A549 (cell line): ENCODE measurements around the gene PNPO. TPM values are rescaled to one million over a fixed set of nuclear protein-coding genes. Genes with fewer than 3 reads are reported as not detected.

Source experiments
- ATAC-seq, 2 experiments: fragments of 200-7000 bp in 1 of 2; fragments of >200 bp in 1 of 2; cut with Nextera tagmentation in 1 of 2; cut with Tn5 transposase in 1 of 2; 3 replicates each; pipeline versions ENCODE4 v1.8.0 to v1.9.1; 2018 to 2020; ENCODE audit warnings: mild to moderate bottlenecking in 1 of 2, moderate library complexity in 1 of 2
- CTCF ChIA-PET: fragments of 300-600 bp; sonication (Branson Sonifier 250); formaldehyde crosslinking; extraction: SDS; loops from one replicate; lab custom pipeline; 2021; ENCODE audit warnings: antibody characterized with exemption, inconsistent platforms; lab: Yijun Ruan, JAX
- POLR2A ChIA-PET: fragments of 350-600 bp; formaldehyde crosslinking; extraction: SDS; loops from one replicate; lab custom pipeline; 2021; ENCODE audit warnings: antibody characterized with exemption, inconsistent platforms; lab: Yijun Ruan, JAX
- DNase-seq, 2 experiments: peaks; one replicate each; pipeline versions ENCODE4 v3.0.0 to v3.0.0-alpha.2; 2011 to 2016; ENCODE audit warnings: low read depth in 1 of 2, low spot score in 1 of 2
- FAIRE-seq: peaks from 2 replicates; lab custom pipeline; 2011; peaks lifted over from hg19 to GRCh38; lab: Jason Lieb, UNC
- H3K27ac ChIP-seq, 2 experiments: fragments of >200 bp; sonication (Bioruptor Twin); formaldehyde crosslinking; 3 replicates each; pipeline ENCODE4 v1.5.1; 2016 to 2017
- H3K4me1 ChIP-seq: fragments of >200 bp; sonication (Bioruptor Twin); formaldehyde crosslinking; 3 replicates; pipeline ENCODE4 v1.6.1; 2016
- H3K4me2 ChIP-seq: fragments of >200 bp; sonication (Bioruptor Twin); formaldehyde crosslinking; 3 replicates; pipeline ENCODE4 v1.6.1; 2016
- H3K4me3 ChIP-seq: fragments of >200 bp; sonication (Bioruptor Twin); formaldehyde crosslinking; 3 replicates; pipeline ENCODE4 v1.5.1; 2016
- H3K9me3 ChIP-seq: fragments of >200 bp; sonication (Bioruptor Twin); formaldehyde crosslinking; 3 replicates; pipeline ENCODE4 v1.6.1; 2016
- BHLHE40 ChIP-seq: IDR thresholded peaks from 2 replicates; pipeline ENCODE4 v1.6.1; 2012; ENCODE audit warnings: low read depth, low read length, inconsistent platforms
- CBX8 ChIP-seq: fragments of 200-600 bp; sonication (generic); IDR thresholded peaks from 2 replicates; pipeline ENCODE4 v1.6.1; 2016
- CEBPB ChIP-seq, 2 experiments: fragments of >200 bp in 1 of 2; sonication (Bioruptor Twin) in 1 of 2; formaldehyde crosslinking in 1 of 2; IDR thresholded peaks; 2 replicates each; pipeline ENCODE4 v1.6.1; 2012 to 2016
- EP300 ChIP-seq, 2 experiments: fragments of >200 bp; sonication (Bioruptor Twin); formaldehyde crosslinking; IDR thresholded peaks; 2 replicates in 1 of 2; 3 replicates in 1 of 2; pipeline ENCODE4 v1.6.1; 2016 to 2017
- ESRRA ChIP-seq: fragments of 150-350 bp; IDR thresholded peaks from 2 replicates; pipeline ENCODE4 v1.6.1; 2014; ENCODE audit warnings: mild to moderate bottlenecking, low read length, borderline replicate concordance
- FOSB ChIP-seq: fragments of 250-450 bp; sonication (Bioruptor Pico); IDR thresholded peaks from 2 replicates; pipeline ENCODE4 v1.5.0; 2020; ENCODE audit warnings: mild to moderate bottlenecking, moderate library complexity
- FOSL2 ChIP-seq, 2 experiments: fragments of 450-650 bp in 1 of 2; fragments of >200 bp in 1 of 2; sonication (Bioruptor Twin) in 1 of 2; formaldehyde crosslinking; IDR thresholded peaks; 2 replicates each; pipeline versions ENCODE4 v1.5.0 to v1.6.1; 2016 to 2020; ENCODE audit warnings: mild to moderate bottlenecking in 1 of 2, moderate library complexity in 1 of 2
- FOXS1 ChIP-seq: fragments of 250-450 bp; sonication (Bioruptor Pico); IDR thresholded peaks from 2 replicates; pipeline ENCODE4 v1.5.0; 2020; ENCODE audit warnings: mild to moderate bottlenecking, moderate library complexity
- GATA3 ChIP-seq: IDR thresholded peaks from 2 replicates; pipeline ENCODE4 v1.6.1; 2012; ENCODE audit warnings: borderline replicate concordance
- HDAC2 ChIP-seq: fragments of 200-600 bp; sonication (generic); IDR thresholded peaks from 2 replicates; pipeline ENCODE4 v1.6.1; 2016
- HES2 ChIP-seq: fragments of >200 bp; sonication (Bioruptor Twin); formaldehyde crosslinking; IDR thresholded peaks from 2 replicates; pipeline ENCODE4 v1.6.1; 2016
- HOXA7 ChIP-seq: fragments of 250-450 bp; sonication (Bioruptor Pico); IDR thresholded peaks from 2 replicates; pipeline ENCODE4 v1.5.0; 2020; ENCODE audit warnings: mild to moderate bottlenecking, moderate library complexity
- HOXB13 ChIP-seq: fragments of 250-450 bp; sonication (Bioruptor Pico); IDR thresholded peaks from 2 replicates; pipeline ENCODE4 v1.5.0; 2020; ENCODE audit warnings: low read depth, mild to moderate bottlenecking, moderate library complexity
- JUNB ChIP-seq: fragments of >200 bp; sonication (Bioruptor Twin); formaldehyde crosslinking; IDR thresholded peaks from 2 replicates; pipeline ENCODE4 v1.6.1; 2016
- KDM1A ChIP-seq: fragments of 200-600 bp; sonication (generic); IDR thresholded peaks from 2 replicates; pipeline ENCODE4 v1.6.1; 2016; ENCODE audit warnings: low read depth, mild to moderate bottlenecking
- KDM5A ChIP-seq: fragments of 200-600 bp; sonication (generic); IDR thresholded peaks from 2 replicates; pipeline ENCODE4 v1.6.1; 2016; ENCODE audit warnings: antibody characterized with exemption, mild to moderate bottlenecking
- NR3C1 ChIP-seq: fragments of >200 bp; sonication (Bioruptor Twin); formaldehyde crosslinking; IDR thresholded peaks from 3 replicates; pipeline ENCODE4 v1.6.1; 2017
- PHF8 ChIP-seq: fragments of 200-600 bp; sonication (generic); IDR thresholded peaks from 2 replicates; pipeline ENCODE4 v1.6.1; 2016; ENCODE audit warnings: low read depth, mild to moderate bottlenecking, antibody characterized with exemption, moderate library complexity, borderline replicate concordance
- POLR2A ChIP-seq: IDR thresholded peaks from 2 replicates; pipeline ENCODE4 v1.6.1; 2012; ENCODE audit warnings: mild to moderate bottlenecking, low read length
- RAD21 ChIP-seq, 2 experiments: fragments of >200 bp in 1 of 2; sonication (Bioruptor Twin) in 1 of 2; formaldehyde crosslinking in 1 of 2; IDR thresholded peaks in 1 of 2; conservative IDR thresholded peaks in 1 of 2; 2 replicates in 1 of 2; 3 replicates in 1 of 2; pipeline ENCODE4 v1.6.1; 2012 to 2018; ENCODE audit warnings: inconsistent platforms in 1 of 2
- RARB ChIP-seq: fragments of 250-450 bp; sonication (Bioruptor Pico); IDR thresholded peaks from 2 replicates; pipeline ENCODE4 v1.8.0; 2021; ENCODE audit warnings: mild to moderate bottlenecking, moderate library complexity
- REST ChIP-seq: fragments of 200-600 bp; sonication (generic); IDR thresholded peaks from 2 replicates; pipeline ENCODE4 v1.6.1; 2016; ENCODE audit warnings: antibody characterized with exemption, mild to moderate bottlenecking, moderate library complexity
- TFCP2L1 ChIP-seq: fragments of 250-450 bp; sonication (Bioruptor Pico); IDR thresholded peaks from 2 replicates; pipeline ENCODE4 v1.5.0; 2021; ENCODE audit warnings: mild to moderate bottlenecking
- ZNF302 ChIP-seq: fragments of 250-450 bp; sonication (Bioruptor Pico); IDR thresholded peaks from 2 replicates; pipeline ENCODE4 v1.9.0; 2021; ENCODE audit warnings: inconsistent platforms, mild to moderate bottlenecking, moderate library complexity
- WGBS: methylation state at CpG from one replicate; pipeline ENCODE4 v1.1.6; 2017; ENCODE audit errors: missing lambda C conversion rate; 5-methylcytosine and 5-hydroxymethylcytosine counted together
- polyA plus RNA-seq, 4 experiments: library from polyadenylated mRNA; depleted of rRNA in 3 of 4; stranded (reverse); fragments of >200 nt; fragmentation: RNase III in 1 of 4; extraction: RNeasy Plus Mini Kit Qiagen cat#74134 plus additional on column Dnase treatment in 1 of 4; gene quantifications; 2 replicates in 3 of 4; 3 replicates in 1 of 4; pipeline ENCODE4 v1.2.3, GENCODE V29; 2011 to 2017
- TF ChIP-seq, protein P1 (sequence below): fragments of >200 bp; sonication (Bioruptor Twin); formaldehyde crosslinking; IDR thresholded peaks from 3 replicates; pipeline ENCODE4 v1.6.1; 2016
- TF ChIP-seq, protein P2 (sequence below): IDR thresholded peaks from 2 replicates; pipeline ENCODE4 v1.6.1; 2012; ENCODE audit warnings: low read depth, borderline replicate concordance
- TF ChIP-seq, protein P3 (sequence below): fragments of 450-650 bp; IDR thresholded peaks from 2 replicates; pipeline ENCODE4 v1.6.1; 2014; ENCODE audit warnings: antibody characterized with exemption

Gene PNPO
- polyA plus RNA-seq, 2 of the 4 experiments (the other 2 are of a cell fraction), result 29.5 to 40.8 TPM

GRCh38 chr17:47995241-47995935, 54.0 kb downstream of the PNPO start:
- ChIA-PET POLR2A (interaction anchor here (0.6 kb wide), 1 partner anchor 25 kb away, joined by 3 read pairs; no protein-coding TSS in a partner anchor), CTCF (interaction anchor here (0.6 to 15.9 kb wide), 12 partner anchors 8 to 266 kb away, joined by 3 to 174 read pairs (median 5); partner anchors contain the start of gene CDK5RAP3)
- Histone ChIP-seq H3K4me3 (no peak overlapping the region), H3K4me1 (no peaks in the 10 kb centered on the region), H3K9me3 (no peaks in the 10 kb centered on the region), H3K4me2 (no peak overlapping the region), H3K27ac (no peak overlapping the region)
- ATAC-seq, result no peak
- DNase-seq, result no peak
- WGBS, result 82% methylated on average over 9 of the region's 13 CpGs
- TF ChIP-seq, protein P1, sequence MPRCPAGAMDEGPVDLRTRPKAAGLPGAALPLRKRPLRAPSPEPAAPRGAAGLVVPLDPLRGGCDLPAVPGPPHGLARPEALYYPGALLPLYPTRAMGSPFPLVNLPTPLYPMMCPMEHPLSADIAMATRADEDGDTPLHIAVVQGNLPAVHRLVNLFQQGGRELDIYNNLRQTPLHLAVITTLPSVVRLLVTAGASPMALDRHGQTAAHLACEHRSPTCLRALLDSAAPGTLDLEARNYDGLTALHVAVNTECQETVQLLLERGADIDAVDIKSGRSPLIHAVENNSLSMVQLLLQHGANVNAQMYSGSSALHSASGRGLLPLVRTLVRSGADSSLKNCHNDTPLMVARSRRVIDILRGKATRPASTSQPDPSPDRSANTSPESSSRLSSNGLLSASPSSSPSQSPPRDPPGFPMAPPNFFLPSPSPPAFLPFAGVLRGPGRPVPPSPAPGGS, result no peak
- TF ChIP-seq ZNF302 (CRISPR knock-in tag) (no peak), PHF8 (no peak), BHLHE40 (no peak), GATA3 (no peak), ESRRA (no peak)
- no peak for FAIRE-seq

- no peak overlapping the region for H3K27ac ChIP-seq
- H3K4me3 ChIP-seq, result no peak overlapping the region
- CTCF ChIA-PET, result interaction anchor here (0.7 to 15.9 kb wide), 12 partner anchors 10 to 265 kb away, joined by 3 to 174 read pairs (median 4); partner anchors contain the start of gene CDK5RAP3
- TF ChIP-seq JUNB (no peak), ESRRA (no peak), FOXS1 (CRISPR knock-in tag) (no peak), NR3C1 (no peak), KDM1A (no peak), FOSL2 (IDR thresholded peaks at IDR 0.05) (no peak), FOSL2 (CRISPR knock-in tag; IDR thresholded peaks at IDR 0.05) (no peak), KDM5A (no peak), REST (no peak), HES2 (no peak), ZNF302 (CRISPR knock-in tag) (no peak), EP300 (IDR thresholded peaks at IDR 0.05) (no peak)
- no peak for FAIRE-seq
- WGBS, result 60% methylated on average over 9 of the region's 9 CpGs
- ATAC-seq, result no peak
- no peak overlapping the region for H3K4me2 ChIP-seq
- DNase-seq, result no peak
- no peaks in the 10 kb centered on the region for H3K4me1 ChIP-seq
- no peaks in the 10 kb centered on the region for H3K9me3 ChIP-seq
- POLR2A ChIA-PET, result interaction anchor here (0.6 kb wide), 1 partner anchor 26 kb away, joined by 3 read pairs; no protein-coding TSS in a partner anchor
Observed at GRCh38 chr17:47996201-47996600, 54.8 kb downstream of the PNPO start.

GRCh38 chr17:47997586-47997985, 56.2 kb downstream of the PNPO start:
- POLR2A ChIA-PET, result no interaction called here
- Histone ChIP-seq H3K9me3 (no peaks in the 10 kb centered on the region), H3K4me3 (no peak overlapping the region), H3K4me1 (peaks cover 6% of the 10 kb centered on the region), H3K27ac (no peak overlapping the region), H3K4me2 (no peak overlapping the region)
- CTCF ChIA-PET, result interaction anchor here (1.3 to 15.9 kb wide), 5 partner anchors 10 to 48 kb away, joined by 6 to 174 read pairs (median 23); partner anchors contain the start of gene CDK5RAP3
- DNase-seq, result no peak
- FAIRE-seq, result no peak
- WGBS, result 81% methylated on average over 7 of the region's 7 CpGs
- ATAC-seq, result no peak
- TF ChIP-seq RAD21 (conservative IDR thresholded peaks at IDR 0.05 in 1 of 2, IDR thresholded peaks at IDR 0.05 in 1 of 2) (no peak), TFCP2L1 (CRISPR knock-in tag) (no peak), FOSB (no peak), FOSL2 (IDR thresholded peaks at IDR 0.05) (no peak), FOSL2 (CRISPR knock-in tag; IDR thresholded peaks at IDR 0.05) (no peak), POLR2A (no peak), HOXA7 (no peak), ESRRA (no peak), CEBPB (IDR thresholded peaks at IDR 0.05) (no peak), CBX8 (no peak), HDAC2 (no peak), RARB (no peak), KDM5A (no peak), HOXB13 (no peak), PHF8 (no peak)
- TF ChIP-seq, protein P2, sequence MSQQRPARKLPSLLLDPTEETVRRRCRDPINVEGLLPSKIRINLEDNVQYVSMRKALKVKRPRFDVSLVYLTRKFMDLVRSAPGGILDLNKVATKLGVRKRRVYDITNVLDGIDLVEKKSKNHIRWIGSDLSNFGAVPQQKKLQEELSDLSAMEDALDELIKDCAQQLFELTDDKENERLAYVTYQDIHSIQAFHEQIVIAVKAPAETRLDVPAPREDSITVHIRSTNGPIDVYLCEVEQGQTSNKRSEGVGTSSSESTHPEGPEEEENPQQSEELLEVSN, result no peak
- TF ChIP-seq, protein P3, sequence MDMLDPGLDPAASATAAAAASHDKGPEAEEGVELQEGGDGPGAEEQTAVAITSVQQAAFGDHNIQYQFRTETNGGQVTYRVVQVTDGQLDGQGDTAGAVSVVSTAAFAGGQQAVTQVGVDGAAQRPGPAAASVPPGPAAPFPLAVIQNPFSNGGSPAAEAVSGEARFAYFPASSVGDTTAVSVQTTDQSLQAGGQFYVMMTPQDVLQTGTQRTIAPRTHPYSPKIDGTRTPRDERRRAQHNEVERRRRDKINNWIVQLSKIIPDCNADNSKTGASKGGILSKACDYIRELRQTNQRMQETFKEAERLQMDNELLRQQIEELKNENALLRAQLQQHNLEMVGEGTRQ, result no peak
